Measurements from ENCODE around the gene DCLK2.

DCLK2 gene

DNA sequence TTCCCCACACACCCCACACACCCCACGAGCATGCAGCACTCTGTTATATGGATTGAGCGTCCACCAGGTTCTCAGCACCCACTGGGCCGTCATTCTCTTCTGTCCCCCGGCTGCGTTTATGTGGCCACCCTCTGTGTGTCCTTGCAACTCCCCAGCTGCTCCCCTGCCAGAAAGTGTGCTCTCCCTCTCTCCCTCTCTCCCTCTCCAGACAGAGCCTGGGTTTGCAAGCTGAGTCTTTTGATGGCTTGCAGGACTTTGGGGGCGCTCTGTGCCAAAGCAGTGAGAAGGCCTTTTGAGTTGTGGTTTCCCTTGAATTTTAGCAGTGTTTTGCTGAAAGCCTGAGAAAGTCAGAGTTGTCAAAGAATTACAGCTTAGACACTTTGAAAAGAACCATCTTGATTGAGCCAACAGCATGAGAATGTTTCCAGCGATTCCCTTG, 173.5 kb downstream of the DCLK2 start:
- TF ChIP-seq GATA2 (IDR thresholded peaks at IDR 0.05; ENCODE audit: low read depth, low read length) (no peak), GATA3 (IDR thresholded peaks at IDR 0.05; ENCODE audit: low read depth, low read length) (no peak)

DNA sequence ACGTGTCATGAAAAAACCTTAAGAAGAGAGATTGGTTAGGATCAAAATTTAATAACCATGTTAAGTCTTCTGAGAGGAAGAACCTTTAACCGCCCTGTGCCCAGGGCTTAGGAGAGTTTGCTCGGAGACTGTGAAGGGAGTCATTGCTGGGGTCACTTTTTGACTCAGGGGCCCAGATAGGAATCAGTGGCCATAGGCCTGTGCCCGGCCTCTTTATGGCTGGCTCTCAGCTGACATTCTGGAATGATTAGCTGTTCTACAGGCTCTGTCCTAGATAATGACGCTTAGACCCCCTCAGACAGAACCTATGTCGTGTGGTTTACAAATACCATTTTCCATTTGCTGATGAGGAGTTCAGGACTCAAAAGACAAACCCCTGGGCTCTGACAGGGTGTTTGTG, 174.1 kb downstream of the DCLK2 start:
- TF ChIP-seq GATA3 (IDR thresholded peaks at IDR 0.05; ENCODE audit: low read depth, low read length), result no peak
- TF ChIP-seq GATA2 (IDR thresholded peaks at IDR 0.05; ENCODE audit: low read depth, low read length), result no peak

DNA sequence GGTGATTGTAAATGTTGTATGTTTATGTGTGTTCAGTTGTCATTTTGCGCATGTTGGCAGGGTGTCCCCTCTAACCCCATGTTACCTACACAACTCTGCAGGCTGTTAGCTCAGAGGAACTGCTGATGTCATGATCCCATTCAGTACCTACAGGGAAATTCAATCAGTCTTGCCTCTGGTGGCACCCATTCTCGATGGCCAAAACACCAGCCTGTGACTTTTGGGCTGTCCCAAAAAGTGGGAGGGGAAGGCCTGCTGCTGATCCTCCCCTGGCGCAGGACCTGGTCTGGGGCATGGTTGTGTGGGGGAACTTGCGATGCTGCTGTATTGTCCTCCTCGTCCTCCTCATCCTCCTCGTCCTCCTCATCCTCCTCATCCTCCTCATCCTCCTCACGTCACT, 174.5 kb downstream of the DCLK2 start:
- TF ChIP-seq GATA2 (IDR thresholded peaks at IDR 0.05; ENCODE audit: low read depth, low read length) (no peak), GATA3 (IDR thresholded peaks at IDR 0.05; ENCODE audit: low read depth, low read length) (no peak)

DNA sequence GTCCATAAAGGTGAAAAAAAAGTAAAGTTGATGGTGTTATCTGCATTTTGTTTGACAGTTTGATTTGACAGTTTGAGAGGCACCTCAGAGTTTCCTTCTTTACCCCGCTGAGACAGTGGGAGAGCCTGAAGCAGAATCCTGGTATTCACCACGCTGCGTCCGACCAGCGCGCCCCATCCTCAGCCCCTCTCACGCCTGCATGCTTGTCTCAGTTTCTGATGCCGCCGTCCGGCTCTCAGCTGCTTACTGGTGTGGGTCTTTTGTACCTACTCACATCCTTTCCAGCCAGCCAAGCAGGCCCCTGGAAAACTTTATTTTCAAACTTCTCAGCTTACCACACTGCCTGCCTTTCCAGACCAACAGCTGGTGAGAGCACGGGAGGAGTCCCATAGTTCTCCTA, 175.2 kb downstream of the DCLK2 start:
- TF ChIP-seq GATA2 (IDR thresholded peaks at IDR 0.05; ENCODE audit: low read depth, low read length) (no peak), GATA3 (IDR thresholded peaks at IDR 0.05; ENCODE audit: low read depth, low read length) (no peak)

DNA sequence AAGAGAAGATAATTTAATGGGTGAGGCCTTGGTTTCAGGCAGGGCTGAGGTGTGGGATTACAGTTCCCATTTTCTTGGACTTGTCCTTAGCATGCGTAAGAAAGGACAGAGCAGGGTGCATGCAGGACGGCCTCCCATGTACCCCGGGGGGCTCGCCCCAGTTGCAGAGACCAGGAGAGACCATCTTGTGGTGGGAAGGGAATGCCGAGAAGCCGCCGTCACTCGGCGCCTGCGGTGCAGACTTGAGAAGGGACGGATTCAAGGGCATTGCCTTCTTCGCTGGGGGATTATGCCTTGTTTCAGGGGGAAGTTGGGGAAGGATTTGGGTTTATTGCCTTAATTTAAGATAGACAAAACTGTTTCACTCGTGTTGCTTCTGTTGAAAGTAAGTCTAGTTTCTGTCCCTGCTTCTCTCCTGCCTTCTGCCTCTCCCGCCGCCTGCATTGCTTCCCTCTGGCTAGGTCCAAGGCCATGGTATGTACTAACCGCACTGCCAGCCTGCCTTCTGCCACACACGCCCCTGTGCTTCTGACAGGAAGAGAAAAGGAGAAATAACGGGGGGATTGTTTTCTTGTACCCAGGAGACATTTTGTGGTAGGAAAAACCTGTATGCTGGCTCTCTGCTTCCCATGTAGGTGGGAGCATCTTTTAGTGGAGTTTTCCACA, 175.9 kb downstream of the DCLK2 start:
- no peak for TF ChIP-seq GATA3 (IDR thresholded peaks at IDR 0.05; ENCODE audit: low read depth, low read length)
- no peak for TF ChIP-seq GATA2 (IDR thresholded peaks at IDR 0.05; ENCODE audit: low read depth, low read length)

DNA sequence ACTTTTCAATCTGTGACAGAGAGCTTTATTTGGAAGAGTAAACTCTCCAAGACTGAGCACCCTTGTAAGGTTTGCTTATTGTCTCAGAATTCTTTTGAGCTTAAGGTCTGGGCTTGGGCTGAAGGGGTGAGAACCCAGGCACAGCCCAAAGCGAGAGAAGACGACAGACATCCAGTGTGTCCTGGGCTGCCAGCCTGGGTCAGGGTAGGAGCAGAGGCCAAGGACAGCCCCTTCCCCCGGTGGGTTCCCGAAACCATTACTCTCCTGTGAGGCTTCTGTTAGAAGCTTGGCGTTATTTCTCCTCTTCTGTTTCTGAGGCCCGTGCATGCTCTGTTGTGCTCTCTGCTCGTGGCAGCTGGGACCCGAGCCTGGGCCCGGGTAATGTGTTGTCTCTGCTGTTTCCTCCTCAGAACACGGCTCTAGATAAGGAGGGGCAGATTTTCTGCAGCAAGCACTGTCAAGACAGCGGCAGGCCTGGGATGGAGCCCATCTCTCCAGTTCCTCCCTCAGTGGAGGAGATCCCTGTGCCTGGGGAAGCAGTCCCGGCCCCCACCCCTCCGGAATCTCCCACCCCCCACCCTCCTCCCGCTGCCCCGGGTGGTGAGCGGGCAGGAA, 177.5 kb downstream of the DCLK2 start:
- TF ChIP-seq GATA3 (IDR thresholded peaks at IDR 0.05; ENCODE audit: low read depth, low read length) (no peak), GATA2 (IDR thresholded peaks at IDR 0.05; ENCODE audit: low read depth, low read length) (no peak)

DNA sequence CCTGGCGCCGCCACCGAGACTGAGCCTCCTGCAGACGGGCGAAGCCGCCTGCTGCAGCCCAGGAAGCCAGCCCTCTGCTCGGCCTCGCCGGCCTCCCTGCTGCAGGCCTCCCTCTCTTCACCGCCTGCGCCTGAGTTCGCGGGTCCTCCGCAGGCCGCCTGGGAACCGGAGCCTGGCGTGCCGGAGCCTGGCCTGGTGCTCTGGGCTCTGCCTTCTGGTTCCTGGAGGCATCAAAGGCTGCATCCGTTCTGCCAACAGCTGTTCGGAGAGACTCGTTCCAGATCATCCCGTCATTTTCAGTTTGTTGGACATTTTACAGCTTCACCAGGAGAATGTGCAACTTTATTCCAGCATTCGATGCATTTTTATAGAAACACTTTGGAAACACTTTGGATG, 178.0 kb downstream of the DCLK2 start:
- TF ChIP-seq GATA2 (IDR thresholded peaks at IDR 0.05; ENCODE audit: low read depth, low read length) (no peak), GATA3 (IDR thresholded peaks at IDR 0.05; ENCODE audit: low read depth, low read length) (no peak)

DNA sequence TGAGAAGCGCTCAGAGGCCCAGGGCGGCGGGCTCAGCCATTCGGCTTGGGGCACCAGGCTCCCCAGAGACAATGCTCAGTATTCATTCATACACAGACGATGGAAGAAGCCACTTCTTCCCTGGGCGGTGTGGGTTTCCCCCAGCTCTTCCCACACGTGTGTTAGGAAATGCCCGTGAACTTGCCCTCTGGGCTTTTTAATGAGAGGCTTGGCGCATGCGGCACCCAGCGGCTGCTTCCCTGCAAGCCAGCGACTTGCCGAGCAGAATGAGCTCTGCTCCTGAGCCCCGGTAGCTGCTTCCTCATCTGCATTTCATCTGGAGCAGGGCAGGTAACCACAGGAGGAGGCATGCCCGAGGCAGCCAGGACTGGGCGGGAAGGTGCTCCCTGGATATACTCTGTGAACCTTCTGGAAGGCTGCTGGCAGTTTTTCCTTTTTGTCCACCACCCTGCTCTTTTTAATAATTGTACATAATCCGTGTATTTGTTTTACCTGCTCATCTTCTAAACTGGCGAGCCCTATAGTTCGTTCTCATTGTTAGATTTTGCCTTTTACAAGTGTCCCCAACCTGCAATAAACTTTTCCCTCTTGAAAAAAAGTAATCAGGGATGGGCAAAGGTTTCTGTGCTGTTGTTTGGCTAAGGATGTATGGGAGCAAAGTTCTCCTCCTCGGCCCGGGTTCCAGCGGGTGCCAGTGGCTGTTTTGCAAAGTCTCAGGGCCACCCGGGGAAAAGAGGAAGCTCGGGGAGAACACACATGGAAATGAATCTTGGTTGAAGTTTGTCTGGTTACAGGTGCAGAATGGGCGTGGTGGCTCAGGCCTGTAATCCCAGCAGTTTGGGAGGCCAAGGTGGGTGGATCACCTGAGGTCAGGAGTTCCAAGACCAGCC, 178.8 kb downstream of the DCLK2 start:
- no peak for TF ChIP-seq GATA2 (IDR thresholded peaks at IDR 0.05; ENCODE audit: low read depth, low read length)
- TF ChIP-seq GATA3 (IDR thresholded peaks at IDR 0.05; ENCODE audit: low read depth, low read length), result no peak

DNA sequence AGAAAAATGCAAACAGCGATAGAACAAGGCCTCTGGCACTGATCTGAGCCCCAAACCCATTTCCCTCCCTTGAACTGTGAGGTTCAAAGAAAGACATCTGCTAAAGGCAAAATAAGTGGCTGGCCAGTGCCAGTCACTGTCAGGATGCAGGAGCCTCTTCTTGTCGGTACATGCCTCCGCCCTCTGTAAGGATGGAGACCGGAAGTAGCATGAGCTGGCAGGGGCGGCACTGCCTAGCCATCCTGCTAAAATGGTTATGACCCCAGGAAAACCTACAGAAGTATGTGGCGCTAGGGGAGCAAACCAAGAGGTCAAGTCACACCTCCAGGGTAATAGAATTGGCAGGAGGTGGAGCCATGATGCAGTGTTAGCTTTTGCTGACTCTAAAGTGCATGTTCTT, 180.3 kb downstream of the DCLK2 start:
- TF ChIP-seq GATA2 (IDR thresholded peaks at IDR 0.05; ENCODE audit: low read depth, low read length) (no peak), GATA3 (IDR thresholded peaks at IDR 0.05; ENCODE audit: low read depth, low read length) (no peak)

DNA sequence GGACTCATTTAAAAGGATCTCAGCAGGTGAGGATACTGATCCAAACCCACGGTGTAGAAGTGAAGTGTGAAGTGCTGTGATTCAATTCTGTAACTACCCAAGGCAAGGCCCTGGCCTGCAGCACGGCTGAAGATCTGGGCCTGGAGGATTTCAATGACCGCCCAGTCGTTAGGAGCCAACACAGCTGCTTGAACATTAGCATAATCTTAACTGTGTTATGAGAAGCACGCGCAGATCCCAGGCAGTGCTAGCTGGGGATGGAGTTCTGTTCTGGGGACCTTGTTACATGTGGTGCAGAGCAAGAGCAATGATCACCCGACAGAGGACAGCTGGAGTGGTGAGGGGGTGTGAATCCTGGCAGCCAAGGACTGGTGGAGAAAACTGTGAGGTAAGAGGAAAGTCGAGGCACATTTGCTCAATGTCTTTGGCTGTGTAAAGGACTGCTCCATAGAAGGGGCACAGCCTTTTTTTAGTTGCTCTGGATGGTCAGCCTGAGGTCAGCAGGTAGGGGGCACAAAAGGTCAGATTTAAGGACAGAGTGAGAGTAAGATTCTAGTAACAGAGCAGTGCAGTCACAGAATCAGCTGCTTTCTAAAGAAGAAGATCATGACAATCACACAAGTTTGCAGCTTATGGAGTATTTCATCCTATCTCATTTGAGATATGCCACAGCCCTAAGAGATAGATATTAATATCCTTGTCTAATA, 181.8 kb downstream of the DCLK2 start:
- TF ChIP-seq GATA3 (IDR thresholded peaks at IDR 0.05; ENCODE audit: low read depth, low read length), result no peak
- TF ChIP-seq GATA2 (IDR thresholded peaks at IDR 0.05; ENCODE audit: low read depth, low read length), result no peak

DNA sequence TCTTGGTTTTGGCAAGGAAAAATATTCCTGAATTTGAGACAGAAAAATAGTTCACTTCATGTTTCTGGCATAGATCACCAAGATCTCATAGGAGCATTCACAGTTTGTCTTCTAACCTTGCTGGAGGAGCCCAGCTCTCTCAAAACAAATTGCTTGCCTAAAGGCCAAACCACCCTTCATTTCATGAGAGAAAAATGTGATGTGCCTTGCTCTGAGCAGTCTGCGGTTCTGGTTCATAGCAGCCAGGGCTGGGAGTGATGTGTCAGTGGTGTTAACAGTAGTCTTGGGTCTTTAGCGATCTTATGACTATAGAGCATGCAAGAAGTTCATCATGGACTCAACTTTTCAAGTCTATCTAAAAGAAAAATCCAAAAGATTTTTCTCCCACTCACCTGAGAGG, 183.3 kb downstream of the DCLK2 start:
- no peak for TF ChIP-seq GATA3 (IDR thresholded peaks at IDR 0.05; ENCODE audit: low read depth, low read length)
- TF ChIP-seq GATA2 (IDR thresholded peaks at IDR 0.05; ENCODE audit: low read depth, low read length), result no peak

DNA sequence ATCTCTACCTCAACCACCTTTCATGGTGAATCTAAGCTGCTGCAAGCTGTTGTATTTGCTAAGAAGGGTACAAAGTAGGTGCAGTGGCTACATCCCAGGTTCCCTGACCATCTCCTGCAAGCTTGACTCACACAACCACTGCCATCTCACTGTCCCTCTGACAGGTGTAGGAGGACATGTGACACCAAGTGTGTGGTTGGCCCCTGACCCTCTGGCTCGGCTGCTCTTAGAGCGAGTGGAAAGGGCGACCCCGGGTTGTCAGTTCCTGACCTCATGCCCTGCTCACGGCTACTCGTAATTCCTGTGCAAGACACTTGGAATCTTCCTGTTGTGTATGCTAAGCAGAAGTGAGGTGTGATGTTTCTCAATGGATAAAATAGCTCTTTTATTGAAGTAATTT, 184.4 kb downstream of the DCLK2 start:
- no peak for TF ChIP-seq GATA3 (IDR thresholded peaks at IDR 0.05; ENCODE audit: low read depth, low read length)
- no peak for TF ChIP-seq GATA2 (IDR thresholded peaks at IDR 0.05; ENCODE audit: low read depth, low read length)

DNA sequence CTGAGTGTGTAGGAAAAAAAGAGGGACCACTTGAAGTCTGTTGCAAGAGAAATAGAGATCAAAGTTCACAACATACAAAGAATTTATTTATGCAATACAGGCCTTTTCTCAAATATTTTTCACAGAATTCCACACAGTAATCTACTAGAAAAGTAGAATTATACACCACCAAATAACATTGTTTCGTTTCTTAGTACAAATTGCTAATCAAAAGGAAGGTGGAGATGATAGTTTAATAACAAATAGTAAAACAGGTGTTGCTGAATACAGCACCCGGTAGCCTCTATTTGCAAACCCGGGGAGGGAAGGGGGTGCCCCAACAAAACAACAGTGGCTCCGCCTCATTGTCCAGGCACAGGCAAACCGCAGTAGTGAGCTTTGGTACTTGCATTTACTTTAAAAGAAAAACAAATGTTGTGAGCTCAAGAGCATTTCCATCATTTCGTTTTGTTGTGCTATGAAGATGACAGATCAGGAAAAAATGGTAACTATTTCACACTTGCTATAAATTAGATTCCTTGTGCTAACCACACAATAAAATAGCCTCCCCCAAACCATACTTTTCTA, 186.4 kb downstream of the DCLK2 start:
- no peak for TF ChIP-seq GATA3 (IDR thresholded peaks at IDR 0.05; ENCODE audit: low read depth, low read length)
- no peak for TF ChIP-seq GATA2 (IDR thresholded peaks at IDR 0.05; ENCODE audit: low read depth, low read length)

DNA sequence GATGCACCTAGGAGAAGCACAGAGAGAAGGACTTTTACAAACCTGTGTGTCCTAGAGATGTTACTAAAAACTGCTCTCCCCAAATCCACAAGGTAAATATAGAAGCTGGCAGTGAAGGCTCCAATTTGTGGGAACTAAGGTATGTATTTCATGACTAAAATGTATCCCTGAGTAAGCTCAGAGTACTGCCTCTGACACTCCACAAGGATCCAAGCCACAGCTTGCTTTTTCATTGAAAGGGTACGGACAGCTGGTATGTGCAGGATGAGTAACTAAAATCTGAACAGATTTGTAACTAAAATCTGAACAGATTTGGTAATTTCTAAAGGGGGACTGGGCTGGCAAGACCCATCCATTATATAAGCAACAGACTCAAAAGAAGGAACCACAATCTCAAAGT, 187.6 kb downstream of the DCLK2 start:
- TF ChIP-seq GATA3 (IDR thresholded peaks at IDR 0.05; ENCODE audit: low read depth, low read length) (no peak), GATA2 (IDR thresholded peaks at IDR 0.05; ENCODE audit: low read depth, low read length) (no peak)
